GM10266 (cell line): ENCODE data around the gene CEP128.
A peak's percentile ranks its signal among the peaks of the same experiment; 100 is the strongest.
"Not testable (repeated sequence)": the region's sequence is repeated elsewhere in the genome, so short reads cannot be mapped to it uniquely, and the experiment has no call there.

ENCODE experiments used
- DNase-seq: peaks from one replicate; pipeline ENCODE4 v3.0.0; 2012; ENCODE audit errors: extremely low spot score
- TF ChIP-seq, protein P1 (sequence below): IDR thresholded peaks from 2 replicates; pipeline ENCODE4 v1.5.1; 2012; ENCODE audit warnings: mild to moderate bottlenecking, low read depth; ENCODE audit not compliant: control insufficient read depth, insufficient read depth; ENCODE audit errors: missing control alignments

CEP128 gene

DNA sequence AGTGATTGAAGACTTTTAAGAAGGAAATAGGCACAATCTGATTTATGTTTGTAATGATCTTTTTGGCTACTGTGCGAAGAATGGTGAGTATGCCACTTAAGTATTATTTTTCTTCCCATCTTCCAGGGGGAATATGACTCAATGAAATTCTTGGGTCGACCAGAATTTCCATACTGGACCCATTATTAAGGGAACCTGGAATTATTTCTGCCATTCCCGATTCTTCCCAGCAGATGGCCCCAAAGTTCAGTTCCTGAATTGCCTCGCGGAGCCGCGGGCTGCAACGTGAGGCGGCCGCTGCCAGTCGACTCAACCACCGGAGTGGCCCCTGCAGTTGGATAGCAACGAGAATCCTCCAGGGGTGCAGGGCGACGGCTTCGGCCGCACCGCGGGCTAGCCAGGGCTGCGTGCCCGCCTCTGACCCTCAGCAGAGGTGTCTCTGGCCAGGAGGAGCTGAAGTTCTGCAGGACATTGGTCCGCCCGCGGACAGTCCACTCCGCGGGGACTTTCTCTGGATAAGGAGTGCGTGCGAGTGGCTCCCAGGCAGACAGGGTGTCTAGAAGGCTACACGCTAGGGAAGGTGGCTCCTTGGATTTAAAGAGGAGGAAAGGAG, 13.3 kb upstream of the CEP128 start:
- TF ChIP-seq, protein P1, sequence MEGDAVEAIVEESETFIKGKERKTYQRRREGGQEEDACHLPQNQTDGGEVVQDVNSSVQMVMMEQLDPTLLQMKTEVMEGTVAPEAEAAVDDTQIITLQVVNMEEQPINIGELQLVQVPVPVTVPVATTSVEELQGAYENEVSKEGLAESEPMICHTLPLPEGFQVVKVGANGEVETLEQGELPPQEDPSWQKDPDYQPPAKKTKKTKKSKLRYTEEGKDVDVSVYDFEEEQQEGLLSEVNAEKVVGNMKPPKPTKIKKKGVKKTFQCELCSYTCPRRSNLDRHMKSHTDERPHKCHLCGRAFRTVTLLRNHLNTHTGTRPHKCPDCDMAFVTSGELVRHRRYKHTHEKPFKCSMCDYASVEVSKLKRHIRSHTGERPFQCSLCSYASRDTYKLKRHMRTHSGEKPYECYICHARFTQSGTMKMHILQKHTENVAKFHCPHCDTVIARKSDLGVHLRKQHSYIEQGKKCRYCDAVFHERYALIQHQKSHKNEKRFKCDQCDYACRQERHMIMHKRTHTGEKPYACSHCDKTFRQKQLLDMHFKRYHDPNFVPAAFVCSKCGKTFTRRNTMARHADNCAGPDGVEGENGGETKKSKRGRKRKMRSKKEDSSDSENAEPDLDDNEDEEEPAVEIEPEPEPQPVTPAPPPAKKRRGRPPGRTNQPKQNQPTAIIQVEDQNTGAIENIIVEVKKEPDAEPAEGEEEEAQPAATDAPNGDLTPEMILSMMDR, result peak; percentile 71
- peak; percentile 59 for DNase-seq

DNA sequence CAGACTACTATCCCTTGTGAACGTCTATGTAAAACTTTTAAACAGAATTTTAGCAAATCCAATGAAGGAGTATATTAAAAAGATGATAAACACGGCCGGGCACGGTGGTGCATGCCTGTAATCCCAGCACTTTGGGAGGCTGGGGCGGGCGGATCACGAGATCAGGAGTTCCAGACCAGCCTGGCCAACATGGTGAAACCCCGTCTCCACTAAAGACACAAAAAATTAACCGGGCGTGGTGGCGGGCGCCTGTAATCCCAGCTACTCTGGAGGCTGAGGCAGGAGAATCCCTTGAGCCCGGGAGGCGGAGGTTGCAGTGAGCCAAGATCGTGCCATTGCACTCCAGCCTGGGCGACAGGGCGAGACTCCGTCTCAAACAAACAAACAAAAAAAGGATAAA, 11.7 kb upstream of the CEP128 start:
- not testable (repeated sequence) for DNase-seq

DNA sequence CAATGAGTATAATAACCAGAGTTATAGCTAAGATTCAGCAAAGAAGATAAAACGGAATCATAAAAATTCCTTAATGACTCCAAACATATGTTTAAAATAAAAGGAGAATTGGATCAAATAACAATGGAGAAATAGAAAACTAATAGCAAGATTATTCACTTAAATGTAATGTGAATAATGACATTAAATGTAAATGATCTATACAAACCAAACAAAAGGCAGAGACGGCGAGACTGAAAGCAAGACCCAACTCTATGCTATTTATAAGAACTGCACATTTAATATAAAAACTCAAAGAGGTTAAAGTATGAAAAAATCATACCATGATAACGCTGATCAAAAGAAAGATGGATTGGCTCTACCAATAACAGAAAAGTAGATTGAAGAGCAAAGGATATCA, 10.0 kb upstream of the CEP128 start:
- DNase-seq, result no peak
- TF ChIP-seq, protein P1, result no peak

DNA sequence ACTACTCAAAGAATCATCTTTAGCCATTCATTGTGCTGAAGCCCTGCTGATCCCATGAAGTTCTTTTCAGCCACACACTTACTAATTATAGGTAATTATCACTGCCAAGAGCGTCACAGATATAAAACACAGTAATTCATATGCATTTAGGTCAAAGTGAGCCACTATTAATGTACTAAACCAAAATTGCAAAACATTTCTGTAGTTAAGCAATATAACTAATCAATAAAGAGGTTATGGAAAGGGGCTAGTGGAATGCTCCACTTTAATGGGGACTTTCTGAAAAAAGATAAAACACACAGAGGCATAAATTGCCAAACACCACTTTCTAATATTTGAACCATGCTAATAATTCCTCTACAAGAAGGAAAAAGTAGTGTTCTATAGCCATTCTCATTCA, 6.8 kb upstream of the CEP128 start:
- TF ChIP-seq, protein P1, result no peak
- no peak for DNase-seq

DNA sequence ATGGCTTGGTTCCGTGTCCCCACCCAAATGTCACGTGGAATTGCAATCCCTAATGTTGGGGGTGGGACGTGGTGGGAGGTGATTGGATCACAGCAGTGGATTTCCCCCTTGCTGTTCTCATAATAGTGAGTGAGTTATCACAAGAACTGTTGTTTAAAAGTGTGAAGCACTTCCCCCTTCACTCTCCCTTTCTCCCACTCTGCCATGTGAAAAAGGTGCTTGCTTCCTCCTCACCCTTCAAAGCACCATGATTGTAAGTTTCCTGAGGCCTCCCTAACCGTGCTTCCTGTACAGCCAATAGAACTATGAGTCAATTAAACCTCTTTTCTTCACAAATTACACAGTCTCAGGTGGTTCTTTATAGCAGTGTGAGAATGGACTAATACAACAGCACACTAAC, 5.3 kb upstream of the CEP128 start:
- DNase-seq, result no peak
- TF ChIP-seq, protein P1, result no peak

DNA sequence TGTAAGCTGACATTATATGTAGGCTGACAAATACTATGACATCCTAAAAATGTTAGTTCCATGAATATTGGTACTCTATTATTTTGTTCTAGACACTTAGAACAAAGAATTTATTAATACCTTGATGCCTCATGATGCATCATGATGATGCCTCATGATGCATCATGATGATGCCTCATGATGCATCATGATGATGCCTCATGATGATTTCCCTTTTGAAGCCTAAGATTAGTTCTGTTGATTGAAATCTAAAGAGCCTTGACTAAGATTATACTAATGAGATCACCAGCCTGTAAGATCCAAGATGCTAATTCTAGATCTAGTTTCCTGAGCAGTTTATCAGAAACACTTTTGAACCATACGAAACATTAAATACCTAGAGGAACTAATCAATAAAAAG, 4.6 kb upstream of the CEP128 start:
- DNase-seq, result no peak
- TF ChIP-seq, protein P1, result no peak

DNA sequence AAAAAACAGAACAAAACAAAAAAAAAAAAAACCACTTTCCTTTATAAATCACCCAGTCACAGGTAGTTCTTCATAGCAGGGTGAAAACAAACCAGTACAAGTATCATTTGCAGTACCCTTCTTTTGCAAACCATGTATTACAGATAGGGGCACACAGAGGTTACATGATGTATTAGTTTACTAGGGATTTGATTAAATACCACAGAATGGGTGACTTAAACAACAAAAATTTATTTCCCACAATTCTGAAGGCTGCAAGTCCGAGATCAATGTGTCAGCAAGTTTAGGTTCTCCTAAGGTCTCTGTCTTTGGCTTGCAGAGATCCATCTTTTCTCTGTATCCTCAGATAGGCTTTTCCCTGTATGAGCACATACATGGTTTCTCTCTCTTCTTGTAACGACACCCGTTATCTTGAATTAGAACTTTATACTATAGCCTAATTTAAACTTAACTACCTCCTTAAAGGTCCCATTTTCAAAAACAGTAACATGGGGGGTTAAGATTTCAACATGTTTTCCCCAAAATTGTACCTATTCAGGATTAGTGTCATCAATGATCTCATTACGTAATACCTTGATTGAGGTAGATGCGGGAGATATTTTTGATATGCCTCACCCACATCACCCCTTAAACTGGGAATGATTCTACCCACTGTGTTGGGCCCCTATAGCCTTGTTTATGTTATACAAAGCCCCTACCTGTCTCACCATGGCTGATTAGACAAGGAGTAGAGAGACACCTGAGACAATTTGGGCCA, 3.5 kb upstream of the CEP128 start:
- TF ChIP-seq, protein P1, result no peak
- DNase-seq, result no peak

DNA sequence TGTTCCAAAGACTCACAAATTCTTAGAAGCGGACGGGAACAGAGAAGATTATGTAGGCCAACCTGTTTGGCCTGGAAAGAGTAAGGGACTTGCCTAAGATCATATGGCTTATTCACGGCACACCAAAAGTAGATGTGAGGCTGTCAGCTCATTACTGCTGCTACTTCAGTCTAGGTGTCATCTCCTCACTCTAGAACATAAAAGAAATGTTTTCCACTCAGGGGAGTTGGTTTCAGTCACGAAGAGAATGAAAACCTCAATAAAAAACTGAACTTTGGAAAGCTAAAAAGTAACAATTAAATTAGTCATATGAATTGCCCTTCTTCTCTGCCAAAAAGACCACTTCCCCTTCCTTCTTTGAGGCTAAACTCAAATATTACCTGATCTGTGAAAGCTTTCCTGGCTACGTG, 658 bp upstream of the CEP128 start:
- DNase-seq, result no peak
- TF ChIP-seq, protein P1, result no peak
